ENCODE data around the gene KRT13. TPM values are rescaled to one million over a fixed set of nuclear protein-coding genes. Genes with fewer than 3 reads are reported as not detected.

The KRT13 gene
- total and polyA plus RNA-seq, 10 of the 15 experiments (the other 5 are each of a cell fraction or from before 2014, with no cell fraction given), result not detected

GRCh38 chr17:41536741-41537613 is 31.6 kb upstream of the KRT13 start (continued):
- no peak for TF ChIP-seq ZBTB40 (IDR thresholded peaks at IDR 0.05; ENCODE audit: borderline replicate concordance)
- TF ChIP-seq RUNX3 (IDR thresholded peaks at IDR 0.05; ENCODE audit: low read length), result no peak
- TF ChIP-seq LARP7 (IDR thresholded peaks at IDR 0.05), result no peak

- Histone ChIP-seq H2AFZ (ENCODE audit: control insufficient read depth, low read depth, low read length) (no peak overlapping the region), H3K9me3 (replicated peaks; ENCODE audit: control insufficient read depth, insufficient read depth, low read length) (no peaks in the 10 kb centered on the region), H3K9ac (ENCODE audit: control insufficient read depth, insufficient read depth, low read length) (no peak overlapping the region), H3K79me2 (ENCODE audit: control insufficient read depth, insufficient read depth, low read length) (no peaks in the 10 kb centered on the region), H3K4me1 (ENCODE audit: control insufficient read depth, insufficient read depth, low read length) (no peaks in the 10 kb centered on the region), H3K27me3 (replicated peaks in 1 of 2; ENCODE audit: control insufficient read depth in 2 of 2, insufficient read depth in 2 of 2, low read length in 1 of 2) (peaks cover 3% of the 10 kb centered on the region in 2 experiments; a peak in 3 of 4 replicates), H3K36me3 (ENCODE audit: control insufficient read depth in 2 of 2, insufficient read depth in 2 of 2, low read length in 1 of 2) (no peaks in the 10 kb centered on the region), H4K20me1 (ENCODE audit: control insufficient read depth, insufficient read depth) (no peaks in the 10 kb centered on the region), H3K27ac (ENCODE audit: control insufficient read depth, insufficient read depth) (no peak overlapping the region), H3K4me3 (no peak overlapping the region), H3K4me2 (ENCODE audit: control insufficient read depth, insufficient read depth) (no peak overlapping the region)
- ChIA-PET RAD21 (ENCODE audit: unreplicated experiment) (no interaction called here), CTCF (interaction anchor here (0.9 to 1.4 kb wide), 3 partner anchors 13 to 127 kb away, joined by 3 to 4 read pairs (median 3); no protein-coding TSS in a partner anchor), POLR2A (no interaction called here), SMC1A (ENCODE audit: uncharacterized antibody, unreplicated experiment) (interaction anchor here (1.5 kb wide), 1 partner anchor 13 kb away, joined by 5 read pairs; no protein-coding TSS in a partner anchor)
- ATAC-seq (no peak), FAIRE-seq (no peak), DNase-seq (ENCODE audit: low read depth, low spot score) (no peak)
- intact Hi-C loops (cut with micrococcal nuclease; ENCODE audit: unreplicated experiment), result no loop called here
- no TSS peak for BruUV-seq (replicated peaks)
- WGBS (ENCODE audit: insufficient coverage, insufficient replicate concordance, low lambda C conversion rate, missing lambda C conversion rate), result 25% methylated on average over 15 of the region's 15 CpGs
- in situ Hi-C loops (cut with MboI), result no loop called here
- TF ChIP-seq SP1 (IDR thresholded peaks at IDR 0.05; ENCODE audit: low read depth, low read length) (no peak), NFIC (IDR thresholded peaks at IDR 0.05; ENCODE audit: low read depth, low read length) (no peak), ETV6 (conservative IDR thresholded peaks at IDR 0.05 in 1 of 2, IDR thresholded peaks at IDR 0.05 in 1 of 2; ENCODE audit: borderline replicate concordance in 1 of 2, low read depth in 1 of 2) (no peak), CHD2 (IDR thresholded peaks at IDR 0.05; ENCODE audit: borderline replicate concordance, low read depth, low read length) (no peak), PML (IDR thresholded peaks at IDR 0.05; ENCODE audit: low read length) (no peak), ZBTB40 (IDR thresholded peaks at IDR 0.05; ENCODE audit: borderline replicate concordance) (no peak), PBX3 (IDR thresholded peaks at IDR 0.05; ENCODE audit: insufficient replicate concordance, low read depth, low read length) (no peak)
Measured at GRCh38 chr17:41535764-41536481, 30.5 kb upstream of the KRT13 start.
